Nephron progenitor cell (in vitro differentiated cells): ENCODE results near the gene TSPEAR.

Experiments
- DNase-seq: peaks from one replicate; pipeline ENCODE4 v3.0.0; 2021
- H3K27ac Mint-ChIP-seq: 2 replicates; pipeline ENCODE4 v1.8.0; 2021; ENCODE audit warnings: mild to moderate bottlenecking, moderate library complexity, mixed read lengths
- H3K27me3 Mint-ChIP-seq: 2 replicates; pipeline ENCODE4 v1.8.0; 2021; ENCODE audit warnings: mild to moderate bottlenecking, low read depth, mixed read lengths; ENCODE audit not compliant: poor library complexity
- H3K36me3 Mint-ChIP-seq: 2 replicates; pipeline ENCODE4 v1.8.0; 2021; ENCODE audit warnings: low read depth, mixed read lengths
- H3K4me1 Mint-ChIP-seq: 2 replicates; pipeline ENCODE4 v1.8.0; 2021; ENCODE audit warnings: mixed read lengths
- H3K4me3 Mint-ChIP-seq: 2 replicates; pipeline ENCODE4 v1.8.0; 2021; ENCODE audit warnings: mild to moderate bottlenecking, moderate library complexity, mixed read lengths
- H3K9me3 Mint-ChIP-seq: 2 replicates; pipeline ENCODE4 v1.8.0; 2021; ENCODE audit warnings: mild to moderate bottlenecking, moderate library complexity, mixed read lengths
- CTCF ChIP-seq: fragments of 200-600 bp; sonication (generic); IDR thresholded peaks from 2 replicates; pipeline ENCODE4 v1.5.0; 2021; ENCODE audit warnings: antibody characterized with exemption

TSPEAR gene

DNA sequence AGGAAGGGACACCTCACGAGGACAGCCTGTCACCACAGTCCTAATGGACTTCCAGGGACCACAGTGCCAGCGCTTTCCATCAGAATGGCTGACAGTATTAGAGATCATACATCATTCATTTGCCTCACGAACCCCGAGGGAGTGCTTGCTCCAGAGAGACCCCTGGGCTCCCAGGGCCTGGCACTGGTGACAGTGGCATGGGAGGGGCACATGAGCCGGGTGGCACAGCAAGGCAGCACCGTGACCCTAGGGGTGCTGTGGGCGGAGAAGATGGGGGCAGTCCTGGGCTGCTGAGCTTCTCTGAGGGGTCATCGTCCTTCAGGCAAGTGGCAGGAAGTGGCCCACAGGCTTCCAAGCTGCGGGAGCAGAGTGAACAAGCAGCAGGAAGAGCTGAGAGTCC, 16.4 kb upstream of the TSPEAR start:
- peak overlapping the region; percentile 72 for H3K27ac Mint-ChIP-seq
- no peak for DNase-seq
- peaks cover 43% of the 10 kb centered on the region for H3K4me1 Mint-ChIP-seq
- TF ChIP-seq CTCF, result no peak
- H3K9me3 Mint-ChIP-seq, result peaks cover 20% of the 10 kb centered on the region
- H3K4me3 Mint-ChIP-seq, result no peak overlapping the region
- peaks cover 11% of the 10 kb centered on the region for H3K36me3 Mint-ChIP-seq
- H3K27me3 Mint-ChIP-seq, result peaks cover 35% of the 10 kb centered on the region

GRCh38 chr21:44727321-44727720, 15.9 kb upstream of the TSPEAR start:
- no peak overlapping the region for H3K4me3 Mint-ChIP-seq
- H3K27ac Mint-ChIP-seq, result no peak overlapping the region
- no peak for TF ChIP-seq CTCF
- peaks cover 20% of the 10 kb centered on the region for H3K9me3 Mint-ChIP-seq
- peaks cover 11% of the 10 kb centered on the region for H3K36me3 Mint-ChIP-seq
- H3K27me3 Mint-ChIP-seq, result peaks cover 35% of the 10 kb centered on the region
- no peak for DNase-seq
- peaks cover 47% of the 10 kb centered on the region for H3K4me1 Mint-ChIP-seq

- TF ChIP-seq CTCF, result no peak
- no peak for DNase-seq
- H3K36me3 Mint-ChIP-seq, result peaks cover 11% of the 10 kb centered on the region
- H3K4me3 Mint-ChIP-seq, result no peak overlapping the region
- peaks cover 17% of the 10 kb centered on the region for H3K9me3 Mint-ChIP-seq
- peaks cover 35% of the 10 kb centered on the region for H3K27me3 Mint-ChIP-seq
- H3K27ac Mint-ChIP-seq, result no peak overlapping the region
- peaks cover 47% of the 10 kb centered on the region for H3K4me1 Mint-ChIP-seq
Observed at GRCh38 chr21:44726826-44727225, 15.5 kb upstream of the TSPEAR start.

DNA sequence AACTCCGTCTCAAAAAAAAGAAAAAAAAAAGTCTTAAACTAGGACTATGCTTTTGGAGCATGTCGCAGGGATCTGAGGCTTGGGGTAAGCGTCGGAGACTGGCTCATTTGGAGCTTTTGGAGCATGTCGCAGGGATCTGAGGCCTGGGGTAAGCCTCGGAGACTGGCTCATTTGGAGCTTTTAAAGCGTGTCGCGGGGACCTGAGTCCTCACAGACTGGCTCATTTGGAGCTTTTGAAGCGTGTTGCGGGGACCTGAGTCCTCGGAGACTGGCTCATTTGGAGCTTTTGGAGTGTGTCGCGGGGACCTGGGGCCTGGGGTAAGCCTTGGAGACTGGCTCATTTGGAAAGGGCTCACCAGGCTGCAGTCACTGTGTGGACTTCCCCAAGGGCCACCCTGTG, 13.6 kb upstream of the TSPEAR start:
- Mint-ChIP-seq H3K4me1 (peaks cover 45% of the 10 kb centered on the region), H3K27ac (no peak overlapping the region), H3K27me3 (peaks cover 26% of the 10 kb centered on the region), H3K36me3 (no peaks in the 10 kb centered on the region), H3K9me3 (peaks cover under 1% of the 10 kb centered on the region), H3K4me3 (no peak overlapping the region)
- no peak for TF ChIP-seq CTCF
- no peak for DNase-seq

DNA sequence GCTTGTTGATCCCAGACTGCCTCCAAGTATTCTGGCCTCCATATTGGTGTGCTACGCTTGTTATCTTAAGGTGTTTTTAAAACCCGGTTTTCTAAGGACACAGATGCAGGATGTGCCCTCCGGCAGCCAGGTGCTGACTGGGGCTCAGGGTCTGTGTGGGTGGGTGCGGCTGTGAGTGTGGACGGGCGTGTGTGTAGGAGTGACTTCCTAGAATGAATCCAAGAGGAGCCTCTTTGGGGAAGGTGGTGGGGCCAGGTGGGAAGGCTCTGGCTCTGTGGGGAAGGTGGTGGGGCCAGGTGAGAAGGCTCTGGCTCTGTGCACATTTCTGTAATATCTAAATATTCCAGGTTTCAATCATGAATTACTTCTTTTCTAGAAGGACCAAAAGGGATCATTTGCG, 12.8 kb upstream of the TSPEAR start:
- Mint-ChIP-seq H3K27ac (peak overlapping the region; percentile 59), H3K36me3 (no peaks in the 10 kb centered on the region), H3K4me3 (no peak overlapping the region), H3K4me1 (peaks cover 41% of the 10 kb centered on the region), H3K9me3 (no peaks in the 10 kb centered on the region), H3K27me3 (peaks cover 25% of the 10 kb centered on the region)
- no peak for TF ChIP-seq CTCF
- DNase-seq, result no peak
